GM21526 (cell line): Measurements from ENCODE around the gene IKZF5.
A peak's percentile ranks its signal among the peaks of the same experiment; 100 is the strongest.

Experiments used
- ATAC-seq: cut with Tn5 transposase; IDR thresholded peaks from one replicate; pipeline ENCODE4 v1.9.1; 2021; ENCODE audit warnings: moderate library complexity; ENCODE audit not compliant: unreplicated experiment, low FRiP score

IKZF5 gene

GRCh38 chr10:123008355-123009104, at the start of gene IKZF5, which contains the start of gene ACADSB:
TSS of gene IKZF5 (minus strand) at chr10:123008795. CDS start at chr10:122998625, 10,170 bp downstream.
TSS of gene ACADSB (plus strand) at chr10:123009006. CDS start at chr10:123009030, 24 bp downstream.
- peak; percentile 84 for ATAC-seq

GRCh38 chr10:123057968-123058367, 49.4 kb upstream of the IKZF5 start:
- ATAC-seq = no peak

DNA sequence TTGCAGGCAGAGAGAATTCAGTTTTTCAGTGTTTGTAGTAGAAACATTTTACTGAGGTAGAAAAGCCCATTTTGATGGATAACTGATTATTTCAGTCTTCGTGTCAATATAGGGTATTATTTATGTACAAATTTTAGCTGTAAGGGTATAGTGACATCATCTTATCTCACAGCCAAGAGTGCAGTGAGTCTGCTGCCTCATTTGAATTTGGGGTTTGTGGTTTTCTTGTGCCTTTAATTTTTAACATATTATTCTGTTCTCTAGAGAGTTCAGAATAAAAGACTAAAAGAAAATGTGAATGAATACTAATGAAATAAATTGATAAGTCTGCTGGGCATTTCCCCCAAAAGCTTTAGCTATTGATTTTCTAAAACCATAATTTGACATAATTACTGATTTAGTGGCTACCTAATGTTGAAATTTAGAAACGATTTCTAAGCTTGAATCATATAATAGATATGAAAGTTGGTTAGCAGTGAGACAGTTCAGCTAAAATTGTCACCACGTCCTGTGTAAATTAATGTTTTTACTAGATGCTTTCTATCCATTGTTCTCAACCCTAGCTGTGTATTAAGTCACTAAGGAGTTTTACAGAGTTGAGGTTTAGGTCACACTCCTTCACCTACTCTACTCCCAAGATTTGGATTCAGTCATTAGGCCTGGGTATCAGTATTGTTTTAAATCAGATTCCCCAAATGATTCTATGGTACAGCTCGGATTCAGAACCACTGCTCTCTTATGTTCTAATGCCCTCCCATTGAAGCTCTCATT, 37.6 kb upstream of the IKZF5 start:
- ATAC-seq = no peak

- ATAC-seq = no peak
These were observed 35.8 kb upstream of the IKZF5 start for GRCh38 chr10:123044391-123044790.

DNA sequence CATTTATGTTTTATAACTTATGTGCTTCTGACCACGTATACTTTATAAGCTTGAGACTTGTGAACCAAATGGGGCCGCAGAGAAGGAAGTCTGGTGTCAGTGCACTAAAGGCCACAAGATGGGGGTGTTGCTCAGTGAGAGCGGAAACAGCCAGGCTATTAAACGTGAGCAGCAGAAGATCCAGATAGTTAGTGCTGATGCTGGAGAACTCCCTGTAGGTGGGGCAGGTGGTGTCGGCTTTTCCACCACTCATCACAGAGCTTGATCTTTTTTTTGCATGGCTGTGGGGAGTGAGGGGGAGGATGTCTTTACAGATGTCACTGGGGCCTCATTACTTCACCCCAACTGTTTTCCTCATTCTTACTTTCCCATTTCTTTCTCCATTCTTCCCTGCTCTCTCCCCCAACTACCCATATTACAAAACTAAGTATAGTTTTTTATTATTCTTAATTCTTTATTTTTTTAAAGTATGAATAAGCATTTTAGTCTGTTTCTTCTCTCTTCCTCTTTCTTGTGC, 34.9 kb upstream of the IKZF5 start:
- ATAC-seq = peak; percentile 82

GRCh38 chr10:123042708-123043408, 34.3 kb upstream of the IKZF5 start:
- ATAC-seq = no peak

- no peak for ATAC-seq
These were observed 31.0 kb upstream of the IKZF5 start for GRCh38 chr10:123039632-123039930.

DNA sequence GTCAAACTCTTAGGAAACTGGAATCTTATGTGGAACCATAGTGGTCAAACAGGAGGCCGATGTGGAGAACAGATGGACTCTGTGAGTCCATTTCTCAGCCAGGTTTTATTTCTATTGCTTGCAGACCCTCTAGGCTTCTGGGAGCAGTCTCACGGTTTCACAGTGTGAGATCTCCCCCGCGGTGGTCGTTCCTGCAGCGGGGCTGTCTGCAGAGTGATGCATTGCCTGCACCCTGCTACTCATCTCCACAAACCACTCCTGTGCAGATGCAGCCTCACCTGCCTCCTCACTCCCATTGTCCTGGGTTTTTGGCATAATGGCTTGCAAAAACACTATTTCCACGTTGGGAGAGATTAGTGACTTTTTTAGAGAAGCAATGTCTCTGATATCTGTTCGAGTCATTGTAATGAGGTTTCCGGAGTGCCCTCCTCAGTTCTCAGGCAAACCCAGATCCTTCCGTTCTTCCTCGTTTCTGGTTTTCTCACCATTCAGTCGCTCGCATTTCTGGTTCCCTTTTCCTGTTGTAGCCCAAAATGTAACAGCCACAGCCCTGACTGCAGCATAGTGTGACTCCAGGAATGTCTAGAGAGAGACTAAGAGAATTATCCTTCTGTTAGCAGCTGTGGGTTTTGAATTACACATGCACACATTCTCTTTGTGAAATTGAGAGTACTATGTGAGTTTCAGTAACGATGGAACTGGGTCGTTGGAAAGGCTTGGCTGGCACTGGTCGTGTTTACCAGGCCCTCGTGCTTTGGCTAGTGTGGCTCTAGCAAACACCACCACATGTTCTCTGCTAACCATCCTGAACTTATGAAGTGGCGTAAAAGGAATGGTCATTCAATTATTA, 30.4 kb upstream of the IKZF5 start:
- ATAC-seq = no peak

DNA sequence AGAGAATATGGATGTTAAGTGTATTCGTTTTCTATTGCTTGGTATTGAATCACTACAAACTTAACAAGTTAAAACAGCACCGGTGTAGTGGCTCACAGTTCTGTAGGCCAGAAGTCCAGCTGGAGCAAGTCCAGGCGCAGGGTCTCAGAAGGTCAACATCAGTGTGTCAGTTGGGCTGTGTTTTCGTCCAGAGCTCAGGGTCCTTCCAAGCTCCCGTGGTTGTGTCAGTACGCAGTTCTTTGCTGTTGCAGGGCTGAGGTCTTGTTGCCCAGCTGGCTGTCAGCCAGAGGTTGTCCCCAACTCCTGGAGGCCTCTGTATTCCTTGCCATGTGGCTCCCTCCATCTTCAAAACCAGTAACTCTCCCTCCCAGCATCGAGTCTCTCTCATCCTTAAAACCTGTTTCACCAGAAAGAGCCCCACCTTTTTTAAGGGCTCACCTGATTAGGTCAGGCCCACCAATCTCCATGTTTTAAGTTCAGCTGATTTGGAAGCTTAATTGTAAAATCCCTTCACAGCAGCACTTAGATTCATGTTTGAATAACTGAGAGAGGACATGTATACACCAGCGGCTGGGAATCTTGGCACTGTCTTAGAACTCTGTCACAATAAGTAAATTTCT, 27.0 kb upstream of the IKZF5 start:
- no peak for ATAC-seq

GRCh38 chr10:123034332-123034731, 25.7 kb upstream of the IKZF5 start:
- ATAC-seq = no peak

DNA sequence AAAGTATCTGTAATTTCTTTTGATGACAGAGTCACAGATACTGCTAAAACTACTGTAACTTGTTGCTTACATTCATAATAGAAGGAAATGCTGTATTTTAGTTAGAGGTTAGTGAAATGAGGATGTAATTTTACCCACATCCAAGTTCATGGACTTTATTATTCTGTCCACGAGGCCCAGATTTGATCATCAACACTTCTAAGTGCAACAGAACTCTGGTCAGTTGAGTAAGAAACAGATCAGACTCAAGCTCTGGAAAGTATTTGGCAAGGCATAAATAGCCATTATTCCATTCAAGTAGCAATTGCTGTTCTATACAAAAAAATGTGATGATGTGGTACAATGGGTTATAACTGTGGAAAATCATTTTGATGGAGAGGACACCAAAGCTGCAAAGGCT, 22.5 kb upstream of the IKZF5 start:
- no peak for ATAC-seq

GRCh38 chr10:123027861-123028260, 19.3 kb upstream of the IKZF5 start:
- ATAC-seq = no peak

GRCh38 chr10:123026302-123026701, 17.7 kb upstream of the IKZF5 start:
- ATAC-seq = no peak

GRCh38 chr10:123024540-123024939, 15.9 kb upstream of the IKZF5 start:
- ATAC-seq = no peak

- ATAC-seq = no peak
These were observed 12.9 kb upstream of the IKZF5 start for GRCh38 chr10:123021517-123021916.

DNA sequence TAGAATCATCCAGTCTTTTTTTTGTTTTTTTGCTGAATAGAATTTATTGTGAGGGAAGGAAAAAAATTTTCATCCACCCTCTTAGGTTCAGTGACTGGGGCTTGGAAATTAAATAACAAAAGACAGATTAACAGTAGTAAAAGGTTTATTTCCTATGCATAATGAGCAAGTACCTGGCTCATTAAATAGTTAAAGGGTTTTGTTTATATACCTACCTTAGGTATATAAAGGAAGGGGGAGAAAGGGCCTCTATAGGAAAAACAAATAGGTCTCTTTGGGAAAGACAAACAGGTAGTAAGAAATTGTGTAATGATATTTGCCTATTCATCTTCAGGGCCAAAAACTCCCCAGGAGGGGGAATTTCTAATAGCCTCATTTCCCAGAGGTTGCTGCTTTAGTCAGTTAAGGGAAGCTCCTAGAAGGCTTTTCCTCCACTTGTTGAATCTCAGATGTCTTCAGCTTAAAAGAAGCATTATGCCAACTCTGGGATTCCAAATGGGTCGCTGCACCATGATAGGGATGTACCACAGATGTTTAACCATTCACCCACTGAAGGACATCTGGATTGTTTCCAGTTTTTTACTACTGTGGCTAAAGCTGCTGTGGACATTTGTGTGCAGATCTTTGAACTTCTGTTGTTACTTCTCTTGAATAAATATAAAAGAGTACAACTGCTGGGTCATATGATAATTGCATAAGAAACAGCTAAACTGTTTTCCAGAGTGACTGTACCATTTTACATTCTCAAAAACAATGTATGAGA, 11.5 kb upstream of the IKZF5 start:
- no peak for ATAC-seq

- ATAC-seq = no peak
These were observed 10.7 kb upstream of the IKZF5 start for GRCh38 chr10:123019264-123019663.

DNA sequence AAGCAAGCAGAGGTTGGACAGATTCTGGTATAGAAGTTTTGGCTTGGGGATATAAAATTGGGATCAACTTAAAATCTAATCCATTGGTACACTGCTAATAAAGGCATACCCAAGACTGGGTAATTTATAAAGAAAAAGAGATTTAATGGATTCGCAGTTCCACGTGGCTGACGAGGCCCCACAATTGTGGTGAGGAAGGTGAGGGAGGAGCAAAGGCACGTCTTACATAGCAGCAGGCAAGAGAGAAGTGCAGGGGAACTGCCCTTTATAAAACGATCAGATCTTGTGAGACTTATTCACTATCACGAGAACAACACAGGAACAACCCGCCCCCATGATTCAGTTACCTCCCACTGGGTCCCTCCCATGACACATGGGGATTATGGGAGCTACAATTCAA, 9.9 kb upstream of the IKZF5 start:
- no peak for ATAC-seq
